Stimulated activated CD4-positive, alpha-beta T cell treated with anti-CD3 and anti-CD28 coated beads, Interleukin-4, amount 100 ng/mL, for 1 hour (primary cell): Measurements from ENCODE around the gene TMEM258.

Experiments
- DNase-seq: peaks from one replicate; pipeline ENCODE4 v3.0.0-alpha.2; 2020

Gene TMEM258

GRCh38 chr11:61774411-61774810 is 18.0 kb downstream of the TMEM258 start:
- DNase-seq = no peak

- DNase-seq = no peak
Measured at GRCh38 chr11:61773809-61774208, 18.6 kb downstream of the TMEM258 start.

- DNase-seq = no peak
Measured at GRCh38 chr11:61773356-61773755, 19.0 kb downstream of the TMEM258 start.

- no peak for DNase-seq
Measured at GRCh38 chr11:61771985-61772455, 20.4 kb downstream of the TMEM258 start.

GRCh38 chr11:61771195-61771894 is 21.1 kb downstream of the TMEM258 start:
- no peak for DNase-seq

GRCh38 chr11:61769946-61770683 is 22.3 kb downstream of the TMEM258 start:
- no peak for DNase-seq

GRCh38 chr11:61769169-61769920 is 23.1 kb downstream of the TMEM258 start:
- no peak for DNase-seq

GRCh38 chr11:61768376-61769076 is 23.9 kb downstream of the TMEM258 start:
- DNase-seq = no peak

- DNase-seq = no peak
Measured at GRCh38 chr11:61766353-61766841, 26.0 kb downstream of the TMEM258 start.

- no peak for DNase-seq
Measured at GRCh38 chr11:61765550-61766253, 26.7 kb downstream of the TMEM258 start.

- no peak for DNase-seq
Measured at GRCh38 chr11:61764606-61765260, 27.7 kb downstream of the TMEM258 start.

GRCh38 chr11:61763930-61764605 is 28.3 kb downstream of the TMEM258 start:
- DNase-seq = no peak

- no peak for DNase-seq
Measured at GRCh38 chr11:61762798-61763197, 29.6 kb downstream of the TMEM258 start.

GRCh38 chr11:61762223-61762615 is 30.2 kb downstream of the TMEM258 start:
- no peak for DNase-seq

GRCh38 chr11:61761440-61762222 is 30.8 kb downstream of the TMEM258 start:
- no peak for DNase-seq

- DNase-seq = no peak
Measured at GRCh38 chr11:61760946-61761345, 31.5 kb downstream of the TMEM258 start.

GRCh38 chr11:61757213-61757862 is 35.1 kb downstream of the TMEM258 start:
- DNase-seq = no peak

- no peak for DNase-seq
Measured at GRCh38 chr11:61756452-61757212, 35.8 kb downstream of the TMEM258 start.

- no peak for DNase-seq
Measured at GRCh38 chr11:61756147-61756451, 36.3 kb downstream of the TMEM258 start.
